Superior temporal gyrus (tissue), 1 donor: ENCODE measurements around the gene RTN4IP1.

Source experiments
- DNase-seq: peaks from one replicate; pipeline ENCODE4 v3.0.0-alpha.2; 2016; ENCODE audit errors: extremely low spot score

Gene RTN4IP1

DNA sequence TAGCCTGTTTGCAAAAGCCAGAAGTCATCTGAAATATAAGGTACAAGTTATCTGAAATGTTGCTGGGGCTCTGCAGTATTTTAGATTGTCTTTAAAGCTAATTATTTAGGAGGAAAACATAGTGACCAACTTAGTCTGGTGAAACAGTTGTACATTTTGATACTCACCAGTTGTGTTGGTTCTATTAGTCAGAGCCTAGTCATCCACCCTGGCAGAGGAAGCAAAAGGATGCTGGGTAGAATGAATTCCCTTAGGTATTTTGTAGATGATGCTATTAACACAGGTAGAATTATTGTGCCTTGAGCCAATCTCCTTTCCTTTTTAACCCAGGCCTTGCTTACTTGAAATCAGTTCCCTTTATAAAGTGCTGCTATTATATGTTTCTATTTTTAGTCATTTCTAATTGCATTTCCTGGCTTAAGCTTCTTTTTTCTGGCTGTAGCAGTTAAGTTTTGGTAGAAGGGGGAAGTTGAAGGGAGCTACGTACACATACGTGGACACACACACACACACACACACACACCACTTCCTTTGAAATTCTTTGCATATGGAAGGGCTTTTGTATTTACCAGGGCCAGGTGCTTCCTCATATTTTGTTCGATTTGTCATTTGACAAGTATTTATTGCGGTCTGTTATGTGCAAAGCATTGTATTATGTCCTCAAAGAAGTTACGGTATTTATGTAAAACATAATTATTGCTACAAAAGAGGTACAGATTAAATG lies 82.4 kb downstream of the RTN4IP1 start:
- DNase-seq = no peak

DNA sequence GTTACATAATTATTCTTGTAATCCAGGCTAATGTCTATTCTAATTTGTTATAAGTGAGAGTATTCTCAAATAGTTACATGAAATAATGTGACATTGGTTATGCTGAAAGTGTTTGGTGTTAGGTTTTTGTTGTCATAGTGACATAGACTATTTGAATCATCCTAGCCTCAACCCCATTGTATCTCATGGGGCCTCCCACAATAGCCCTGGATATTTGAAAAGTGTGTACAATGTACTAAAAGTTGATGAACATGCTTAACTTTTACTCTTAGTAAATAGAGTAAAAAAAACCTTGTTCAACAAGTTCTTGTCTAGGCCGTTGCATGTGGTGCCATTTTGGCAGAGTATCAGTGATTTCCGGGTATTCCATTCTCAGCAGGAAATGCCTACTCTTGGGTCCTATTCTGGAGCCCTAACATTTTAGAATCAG lies 83.0 kb downstream of the RTN4IP1 start:
- DNase-seq = no peak

DNA sequence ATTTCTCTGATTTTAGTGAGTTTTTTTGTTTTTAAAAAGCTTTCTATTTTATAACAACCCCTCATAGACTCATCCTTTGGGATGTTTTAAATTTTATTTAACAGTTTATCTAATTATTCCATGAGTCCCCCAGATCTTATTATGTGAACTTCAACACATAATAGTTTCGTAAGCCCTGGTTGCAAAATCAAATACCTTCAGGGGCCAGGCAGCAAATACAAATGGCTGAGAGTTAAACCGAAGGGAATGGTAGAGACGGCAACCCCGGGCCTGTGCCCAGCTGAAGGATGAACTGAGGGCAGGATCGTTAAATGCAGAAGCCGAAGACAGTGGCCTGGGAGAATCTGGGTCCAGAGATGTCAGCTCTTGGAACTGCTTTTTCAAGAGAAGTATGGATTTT lies 88.4 kb downstream of the RTN4IP1 start:
- no peak for DNase-seq

DNA sequence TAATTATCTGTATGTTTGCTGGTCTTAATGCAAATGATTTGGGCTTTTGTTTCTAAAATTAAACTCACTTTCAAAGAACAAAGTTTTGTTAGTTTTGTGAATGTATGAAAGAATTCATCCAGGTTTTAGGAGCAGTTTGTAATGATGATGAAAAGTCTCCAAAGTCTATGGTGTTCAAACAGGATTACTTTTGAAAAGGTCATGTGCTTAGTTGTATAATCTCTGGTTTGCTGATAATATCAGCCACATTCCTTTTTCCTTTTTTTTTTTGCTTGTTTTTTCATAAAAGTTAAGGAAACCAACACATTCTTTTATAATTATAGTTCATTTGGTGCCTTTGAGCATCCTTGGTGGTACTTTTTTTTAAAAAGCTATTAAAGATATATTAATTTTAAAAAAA lies 88.9 kb downstream of the RTN4IP1 start:
- DNase-seq = no peak

DNA sequence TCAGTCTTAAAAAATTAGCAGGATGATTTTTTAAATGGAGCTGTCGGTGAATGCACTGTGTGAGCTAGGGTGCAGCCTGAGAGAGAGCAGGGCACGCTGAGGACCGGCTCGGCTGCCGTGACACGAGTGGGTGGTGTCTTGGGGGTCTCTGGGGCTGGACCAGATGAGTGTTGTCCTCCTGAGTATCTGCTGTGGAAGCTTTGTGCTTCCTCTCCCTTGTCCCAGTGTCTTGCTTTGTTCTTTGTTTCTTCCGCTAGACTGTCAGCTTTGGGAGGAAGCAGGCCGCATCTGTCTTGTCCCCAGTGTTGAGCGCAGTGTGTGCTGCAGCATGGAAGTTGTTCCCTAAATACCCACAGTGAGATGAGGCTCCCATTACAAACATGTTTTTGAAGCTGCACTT lies 89.4 kb downstream of the RTN4IP1 start:
- no peak for DNase-seq

DNA sequence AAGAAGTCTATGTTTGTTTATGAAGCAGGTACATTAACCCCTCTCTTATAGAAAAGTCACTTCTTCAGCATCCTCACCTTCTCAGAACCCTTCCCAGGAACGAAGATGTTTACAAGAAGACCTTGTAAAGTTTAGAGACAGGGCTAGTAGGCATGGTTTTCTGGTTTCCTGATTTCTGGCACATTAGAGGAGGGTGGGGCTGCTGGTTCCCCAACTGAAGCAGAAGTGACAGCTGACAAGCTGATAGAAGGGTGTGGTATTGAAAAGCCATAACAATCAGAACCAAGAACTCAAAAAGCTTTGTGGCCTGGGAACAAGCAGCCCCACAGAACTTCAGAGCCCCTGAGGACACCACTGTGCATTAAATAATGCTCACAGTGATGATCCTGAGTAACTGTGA lies 91.2 kb downstream of the RTN4IP1 start:
- DNase-seq = no peak

DNA sequence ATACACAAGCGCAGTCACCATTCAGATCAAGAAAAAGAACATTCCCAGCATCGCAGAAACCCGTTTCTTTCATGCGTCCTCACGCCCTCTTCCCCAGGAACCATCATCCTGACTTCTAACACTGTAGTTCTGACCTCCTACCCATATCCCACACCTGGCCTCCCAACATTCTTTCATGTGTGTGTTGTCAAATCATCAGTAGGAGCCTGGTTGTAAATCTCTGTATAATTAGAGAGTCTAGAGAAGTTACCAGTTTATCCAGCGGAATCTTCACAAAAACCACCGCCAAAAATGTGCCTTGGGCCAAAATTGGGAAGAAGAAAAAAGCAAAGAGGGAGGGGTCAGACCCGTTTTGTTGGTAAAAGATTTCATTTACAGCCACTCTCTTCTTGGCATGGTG lies 91.6 kb downstream of the RTN4IP1 start:
- DNase-seq = no peak

DNA sequence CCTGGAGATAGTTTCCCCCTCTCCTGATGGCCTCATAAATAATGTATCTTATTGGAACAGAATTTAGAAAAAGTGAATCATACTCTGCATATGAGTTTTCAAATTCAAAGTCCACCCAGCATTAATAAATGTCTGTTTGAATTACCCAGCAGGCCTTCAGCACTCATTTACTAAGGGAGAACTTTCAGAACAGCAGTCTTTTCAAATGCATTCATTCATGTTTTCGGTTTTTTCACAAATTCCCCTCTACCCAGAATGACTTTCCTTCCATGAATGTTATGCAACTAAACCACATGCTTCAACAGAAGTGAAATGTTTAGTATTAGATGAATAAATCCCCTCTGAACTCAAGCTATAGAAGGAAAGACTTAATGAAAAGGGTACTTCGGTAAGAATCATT lies 92.4 kb downstream of the RTN4IP1 start:
- DNase-seq = no peak

DNA sequence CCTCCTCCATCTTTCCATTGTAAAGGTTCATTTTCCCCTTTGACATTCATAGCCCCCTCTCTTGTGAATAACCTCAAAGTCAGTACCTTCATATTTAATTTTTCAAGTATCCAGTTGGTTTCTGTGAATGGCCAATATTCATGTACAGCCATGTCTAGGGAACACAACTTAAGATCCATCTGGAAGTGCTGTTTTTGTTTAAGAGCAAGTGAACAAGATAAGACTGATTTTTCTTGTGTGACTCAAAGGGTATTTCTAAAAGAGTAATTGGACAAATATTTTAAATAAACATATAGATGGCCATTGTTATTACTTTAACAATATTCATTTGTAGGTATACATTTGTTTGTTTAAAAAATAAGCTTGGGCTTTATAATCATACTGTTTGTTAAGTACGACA lies 92.9 kb downstream of the RTN4IP1 start:
- no peak for DNase-seq

DNA sequence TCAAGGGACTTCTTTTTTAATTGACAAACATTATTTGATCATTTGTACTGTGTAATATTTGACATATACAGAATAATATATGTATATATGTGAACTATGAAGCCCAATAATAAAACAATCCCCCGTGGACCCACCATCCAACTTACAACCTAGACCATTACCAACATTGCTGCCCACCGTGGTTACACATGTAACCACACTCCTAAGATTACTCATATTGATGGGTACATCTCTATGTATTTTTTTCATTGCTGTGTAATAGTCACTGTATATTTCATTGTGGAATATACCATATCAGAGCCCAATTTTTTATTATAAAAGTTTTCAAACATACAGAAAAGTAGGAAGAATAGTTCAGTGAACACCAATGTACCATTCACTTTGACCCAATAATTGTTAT lies 94.3 kb downstream of the RTN4IP1 start:
- DNase-seq = no peak

DNA sequence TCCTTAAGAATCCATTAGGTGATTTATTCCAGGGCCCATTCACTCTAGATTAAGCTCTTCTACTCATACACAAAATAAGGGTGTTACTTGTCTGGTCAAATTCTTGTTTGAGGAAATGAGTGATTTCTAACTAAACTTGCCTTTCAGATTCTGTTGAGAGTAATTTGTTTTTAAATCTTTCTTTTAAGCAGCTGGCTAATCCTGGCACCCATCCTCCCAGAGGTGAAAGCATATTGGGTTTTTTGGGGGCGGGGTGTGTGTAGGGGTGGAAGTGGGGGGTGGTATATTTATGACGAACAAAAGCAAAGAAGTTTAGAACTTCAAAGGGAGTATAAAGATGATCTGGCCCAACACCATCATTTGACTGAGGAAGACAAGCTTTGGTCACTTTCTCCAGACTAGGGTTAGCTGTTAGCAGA lies 94.7 kb downstream of the RTN4IP1 start:
- no peak for DNase-seq

DNA sequence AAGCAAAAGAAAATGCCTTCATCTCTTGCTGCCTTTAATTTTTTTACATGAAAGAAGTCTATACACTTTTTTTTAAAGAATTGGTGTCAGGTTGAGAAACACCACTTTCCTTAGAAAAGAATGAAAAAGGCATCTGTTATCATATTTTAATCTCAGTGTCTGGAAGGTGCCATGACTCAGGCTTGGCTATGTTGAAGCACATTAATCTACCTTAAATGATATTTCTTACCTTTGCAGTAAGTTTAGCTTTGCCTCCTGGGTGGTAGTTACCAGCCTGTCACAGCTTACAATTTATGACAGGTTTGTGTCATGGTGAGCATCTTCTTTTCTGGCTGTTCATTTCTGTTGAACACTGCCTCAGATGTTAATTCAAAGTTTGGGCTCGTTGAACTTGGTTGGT lies 95.3 kb downstream of the RTN4IP1 start:
- DNase-seq = no peak

DNA sequence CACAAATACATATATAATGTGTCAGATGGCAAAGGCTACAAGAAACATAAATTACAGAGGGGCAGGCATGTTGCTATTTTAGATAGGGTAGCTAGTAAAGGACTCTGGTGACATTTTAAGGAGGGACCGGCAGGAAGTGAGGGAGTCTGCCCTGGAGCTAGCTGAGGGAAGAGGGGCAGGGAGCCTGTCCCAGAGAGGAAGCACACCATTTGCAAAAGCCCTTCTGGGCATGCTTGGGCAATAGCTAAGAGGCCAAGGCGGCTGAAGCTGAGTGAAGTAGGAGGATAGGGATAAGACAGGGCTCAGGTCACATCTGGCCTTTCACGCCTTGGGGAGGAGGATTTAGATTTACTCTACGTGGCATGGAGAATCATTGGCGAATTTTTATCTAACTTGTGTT lies 96.2 kb downstream of the RTN4IP1 start:
- DNase-seq = no peak

DNA sequence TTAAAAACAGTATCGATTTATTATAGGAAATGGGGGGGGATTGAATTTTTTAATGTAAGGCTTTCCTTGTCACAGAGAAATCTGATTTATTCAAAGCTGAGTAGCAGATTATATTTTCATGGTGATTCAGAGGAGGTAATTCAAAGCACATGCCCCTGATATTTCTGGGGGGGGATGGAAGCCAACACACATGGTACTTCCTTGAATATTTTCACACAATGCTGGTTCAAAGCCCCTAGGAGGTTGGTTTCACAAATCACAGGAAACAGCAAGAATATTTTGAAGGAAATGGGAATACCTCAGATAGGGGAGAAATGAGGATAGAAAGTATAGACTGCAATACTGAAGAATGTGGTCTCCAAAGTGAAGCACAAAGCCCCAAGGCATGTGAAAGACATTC lies 98.8 kb downstream of the RTN4IP1 start:
- DNase-seq = no peak

DNA sequence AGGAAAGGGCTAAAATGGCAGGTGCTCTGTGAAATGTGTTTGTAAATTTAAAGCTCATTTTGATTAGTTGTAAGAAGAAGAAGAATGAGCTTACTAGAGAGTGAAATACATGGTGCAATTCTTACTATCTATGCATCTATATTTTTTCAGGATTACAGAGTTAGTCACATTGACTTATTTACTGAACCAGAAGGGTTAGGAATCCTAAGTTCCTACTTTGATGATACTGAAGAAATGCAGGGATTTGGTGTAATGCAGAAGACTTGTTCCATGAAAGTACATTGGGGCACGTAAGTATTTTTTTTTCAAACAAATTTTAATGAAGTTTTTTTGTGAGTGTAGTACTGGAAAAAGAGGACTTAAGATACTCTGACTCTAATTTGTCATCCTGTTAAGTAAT lies 99.3 kb downstream of the RTN4IP1 start:
- no peak for DNase-seq

DNA sequence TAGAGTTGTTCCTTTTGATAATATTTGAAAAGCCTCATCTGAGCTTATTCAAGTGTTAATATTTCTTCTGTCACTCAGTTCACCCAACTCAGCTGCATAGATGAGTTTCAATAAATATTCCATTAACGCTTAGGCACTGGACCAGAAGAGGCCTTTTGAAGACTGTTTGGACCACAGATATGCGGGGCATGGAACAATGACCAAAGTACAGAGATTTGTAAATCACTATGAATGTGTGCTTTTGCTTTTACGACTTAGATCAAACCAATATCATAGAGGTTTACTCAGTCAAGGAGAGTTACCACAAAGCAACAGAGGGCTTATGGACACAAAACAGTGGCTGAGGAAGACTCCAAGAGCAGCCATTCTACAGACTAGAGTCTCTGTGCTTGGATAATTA lies 99.9 kb downstream of the RTN4IP1 start:
- no peak for DNase-seq

DNA sequence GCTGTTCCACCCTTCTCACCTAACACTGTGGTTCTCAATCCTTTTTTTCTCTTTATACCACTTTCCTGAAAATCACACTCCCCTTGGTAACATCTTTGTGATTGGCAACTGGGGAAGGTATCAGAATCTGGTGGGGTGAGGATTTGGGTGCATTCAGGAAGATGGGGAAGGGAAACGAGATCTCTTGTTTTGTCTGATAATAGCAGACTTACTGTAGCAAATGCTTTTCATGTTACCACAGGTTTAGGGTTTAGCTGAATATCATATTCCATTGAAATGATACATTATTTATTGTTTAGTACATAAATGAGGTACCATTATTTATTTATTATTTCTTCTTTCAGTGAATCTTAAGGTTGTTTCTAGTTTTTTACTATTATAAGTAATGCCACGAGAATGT lies 100.8 kb downstream of the RTN4IP1 start:
- DNase-seq = no peak

DNA sequence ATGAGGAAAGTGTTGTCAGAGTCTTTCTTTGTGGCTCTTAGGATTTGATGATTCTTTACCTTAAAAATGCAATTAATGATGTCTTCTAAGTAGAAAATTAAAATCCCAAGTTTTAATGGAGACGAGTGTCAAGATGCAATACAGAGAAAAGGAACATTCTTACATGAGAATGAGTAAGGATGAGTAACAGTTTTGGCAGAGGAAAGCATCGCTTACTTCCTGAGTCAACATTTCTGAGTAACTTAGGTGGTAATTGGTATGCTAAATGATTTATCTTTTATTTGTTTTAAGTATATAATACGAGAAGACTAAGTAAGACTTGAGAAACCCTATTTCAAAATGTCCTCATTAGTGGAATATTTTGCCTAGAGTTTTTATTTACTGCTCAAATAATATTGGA lies 101.3 kb downstream of the RTN4IP1 start:
- DNase-seq = no peak

DNA sequence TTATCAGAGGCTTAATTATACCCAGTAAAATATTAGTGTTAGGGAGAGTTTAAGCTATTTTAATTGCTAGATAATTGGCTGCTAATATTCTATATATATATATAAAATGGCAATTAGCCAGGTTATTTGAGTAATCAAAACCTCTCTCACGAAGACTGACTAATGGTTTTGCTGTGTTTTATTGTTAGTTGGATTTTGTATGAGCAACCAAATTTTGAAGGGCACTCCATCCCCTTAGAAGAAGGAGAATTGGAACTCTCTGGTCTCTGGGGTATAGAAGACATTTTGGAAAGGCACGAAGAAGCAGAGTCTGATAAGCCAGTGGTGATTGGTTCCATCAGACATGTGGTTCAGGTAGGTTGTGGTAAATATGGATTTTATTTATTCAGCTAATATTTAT lies 102.2 kb downstream of the RTN4IP1 start:
- DNase-seq = no peak

DNA sequence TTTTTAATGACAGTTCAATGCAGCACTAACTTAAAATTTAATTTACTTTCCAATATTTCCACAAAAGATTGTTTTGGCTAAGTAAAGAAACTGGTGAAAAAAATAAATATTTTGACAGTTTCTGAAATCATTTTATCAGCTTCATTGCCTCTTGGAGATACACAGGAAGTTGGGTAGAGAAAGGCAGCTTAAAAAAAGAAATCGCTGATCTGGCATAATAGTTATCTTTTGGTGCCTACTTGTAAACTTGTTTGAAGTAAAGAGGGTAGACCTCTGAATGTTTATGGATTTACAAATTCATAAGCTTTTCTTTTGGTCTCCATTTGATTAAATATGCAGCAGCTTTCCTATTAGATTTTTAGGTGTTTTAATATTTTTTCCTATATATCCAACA lies 103.4 kb downstream of the RTN4IP1 start:
- DNase-seq = no peak

DNA sequence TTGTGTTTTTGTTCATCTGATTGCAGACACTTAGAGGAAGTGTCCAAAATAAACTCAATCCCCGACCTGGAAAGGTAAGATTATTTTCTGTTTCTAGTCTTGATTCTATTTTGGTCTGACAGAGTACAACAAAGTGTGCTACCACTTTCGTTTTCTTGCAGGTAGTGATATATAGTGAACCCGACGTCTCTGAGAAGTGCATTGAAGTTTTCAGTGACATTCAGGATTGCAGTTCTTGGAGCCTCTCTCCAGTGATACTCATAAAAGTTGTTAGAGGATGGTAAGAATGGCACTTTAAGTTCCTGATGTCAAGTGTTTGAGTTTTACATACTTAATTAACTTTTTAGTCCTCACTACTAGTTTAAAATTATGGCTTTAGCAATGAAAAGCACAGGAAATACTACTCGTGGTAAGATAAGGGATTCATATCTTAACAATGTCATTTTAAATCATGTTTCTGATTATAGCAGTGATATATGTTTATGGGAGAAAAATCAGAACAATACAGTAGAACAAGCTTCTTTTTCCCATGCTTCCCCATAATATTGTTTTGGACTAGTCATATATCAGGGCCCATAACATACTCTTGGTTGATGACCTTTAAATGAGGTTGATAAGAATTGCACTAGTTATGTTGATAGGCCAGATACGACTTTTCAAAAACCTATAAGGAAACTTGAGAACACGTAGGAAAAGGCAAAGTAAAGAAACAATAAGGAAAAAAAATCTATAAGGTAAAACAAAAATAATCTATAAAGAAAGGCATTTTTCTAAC lies 104.0 kb downstream of the RTN4IP1 start:
- no peak for DNase-seq

DNA sequence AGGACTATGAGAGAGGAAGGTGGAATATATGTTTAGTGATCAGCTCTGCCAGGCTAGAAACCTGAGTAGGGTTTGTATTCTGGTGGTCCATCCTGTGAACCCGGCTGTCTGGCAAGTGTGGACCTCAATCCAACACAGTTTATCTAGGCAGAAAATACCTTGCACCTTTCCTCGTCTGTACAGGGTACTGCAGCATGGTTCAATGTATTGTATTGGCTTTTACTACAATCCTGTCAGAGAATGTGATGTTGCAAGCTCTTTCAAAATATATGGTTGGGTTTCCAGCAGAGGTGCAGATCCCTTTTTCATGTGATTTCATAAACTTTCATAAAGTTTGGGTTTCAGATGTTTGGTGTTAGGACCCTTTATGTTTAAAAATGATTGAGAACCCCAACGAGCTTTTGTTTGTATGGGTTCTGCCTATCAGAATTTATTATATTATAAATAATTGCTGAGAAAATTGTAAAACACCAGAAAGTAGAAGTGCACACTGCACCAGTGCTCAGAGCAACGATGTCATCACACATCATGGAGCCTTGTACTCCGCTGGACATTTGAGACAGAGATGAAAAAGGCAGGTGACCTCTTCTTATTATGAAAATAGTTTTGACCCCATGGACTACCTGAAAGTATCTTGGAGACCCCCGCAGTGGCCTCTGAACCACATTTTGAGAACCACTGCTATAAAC lies 106.6 kb downstream of the RTN4IP1 start:
- DNase-seq = no peak
